H1 (cell line): ENCODE results near the gene SELPLG.

Experiments used
- CREB1 ChIP-seq: IDR thresholded peaks from 2 replicates; pipeline ENCODE4 v1.6.1; 2012; ENCODE audit warnings: inconsistent platforms
- CTCF ChIP-seq, 3 experiments: IDR thresholded peaks; 1 replicate in 2 of 3; 2 replicates in 1 of 3; pipeline versions ENCODE4 v1.5.1 to v1.6.1; 2011; ENCODE audit warnings: low read length in 3 of 3, mild to moderate bottlenecking in 3 of 3, inconsistent platforms in 2 of 3, low read depth in 1 of 3, moderate library complexity in 1 of 3; ENCODE audit not compliant: insufficient read depth in 1 of 3; ENCODE audit errors: control extremely low read depth in 1 of 3
- EP300 ChIP-seq, 2 experiments: IDR thresholded peaks; 1 replicate in 1 of 2; 2 replicates in 1 of 2; pipeline ENCODE4 v1.6.1; 2011 to 2012; ENCODE audit warnings: low read depth in 2 of 2, low read length in 2 of 2, mild to moderate bottlenecking in 2 of 2, borderline replicate concordance in 1 of 2, inconsistent platforms in 1 of 2, moderate library complexity in 1 of 2
- EZH2 ChIP-seq: fragments of 200-600 bp; sonication (generic); IDR thresholded peaks from 2 replicates; pipeline ENCODE4 v1.7.1; 2012; ENCODE audit warnings: low read depth, mild to moderate bottlenecking, moderate library complexity, low read length, inconsistent platforms; ENCODE audit not compliant: severe bottlenecking
- POLR2A ChIP-seq, 2 experiments: IDR thresholded peaks; 1 replicate in 1 of 2; 2 replicates in 1 of 2; pipeline ENCODE4 v1.6.1; 2011; ENCODE audit warnings: low read depth in 2 of 2, low read length in 2 of 2, mild to moderate bottlenecking in 2 of 2; ENCODE audit errors: control extremely low read depth in 1 of 2
- RAD21 ChIP-seq, 2 experiments: IDR thresholded peaks in 1 of 2; conservative IDR thresholded peaks in 1 of 2; 2 replicates each; pipeline ENCODE4 v1.6.1; 2011; ENCODE audit warnings: low read depth in 2 of 2, low read length in 2 of 2, improper control_type of control experiment in 1 of 2, inconsistent platforms in 1 of 2, mild to moderate bottlenecking in 1 of 2, moderate library complexity in 1 of 2
- RBBP5 ChIP-seq: IDR thresholded peaks from 2 replicates; pipeline ENCODE4 v1.7.1; 2012; ENCODE audit warnings: low read depth, mild to moderate bottlenecking, inconsistent platforms, low read length, moderate library complexity, borderline replicate concordance
- SP1 ChIP-seq: IDR thresholded peaks from 2 replicates; pipeline ENCODE4 v1.6.1; 2011; ENCODE audit warnings: low read depth, low read length
- TCF12 ChIP-seq: IDR thresholded peaks from 2 replicates; pipeline ENCODE4 v1.6.1; 2011; ENCODE audit warnings: low read depth, mild to moderate bottlenecking, low read length
- ZNF274 ChIP-seq: IDR thresholded peaks from 2 replicates; pipeline ENCODE4 v1.7.0; 2012; ENCODE audit warnings: low read length, borderline replicate concordance; ENCODE audit errors: extremely low read depth

DNA sequence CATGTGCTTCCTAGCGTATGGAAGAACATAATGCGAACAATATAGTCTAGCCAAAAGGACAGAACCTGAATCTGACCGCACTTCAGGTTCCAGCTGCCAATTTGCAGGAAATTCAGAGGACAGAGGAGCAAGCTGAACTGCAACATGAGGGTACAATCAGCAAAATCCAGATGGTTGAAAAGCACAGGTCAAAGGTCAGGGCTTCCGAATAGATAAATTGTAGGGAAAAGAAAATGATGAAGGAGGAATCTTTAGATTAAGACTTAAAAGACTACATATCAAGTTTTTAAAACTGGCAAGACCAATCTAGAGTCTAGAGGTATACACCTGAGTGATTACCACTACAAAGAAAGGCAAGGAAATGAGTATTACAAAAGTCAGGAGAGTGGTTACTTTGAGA, 42.1 kb upstream of the SELPLG start:
- no peak for TF ChIP-seq ZNF274
- TF ChIP-seq RAD21 (IDR thresholded peaks at IDR 0.05 in 1 of 2, conservative IDR thresholded peaks at IDR 0.05 in 1 of 2; ENCODE audit: low read depth in 2 of 2, low read length in 2 of 2) = no peak
- TF ChIP-seq CTCF (IDR thresholded peaks at IDR 0.05; ENCODE audit: control extremely low read depth in 1 of 3, insufficient read depth in 1 of 3, low read depth in 1 of 3, low read length in 3 of 3) = no peak
- no peak for TF ChIP-seq RBBP5
- TF ChIP-seq CREB1 = no peak
- TF ChIP-seq EZH2 = no peak
- TF ChIP-seq POLR2A (IDR thresholded peaks at IDR 0.05; ENCODE audit: control extremely low read depth in 1 of 2, low read depth in 2 of 2, low read length in 2 of 2) = no peak
- no peak for TF ChIP-seq TCF12
- TF ChIP-seq SP1 = no peak
- no peak for TF ChIP-seq EP300 (IDR thresholded peaks at IDR 0.05; ENCODE audit: borderline replicate concordance in 1 of 2, low read depth in 2 of 2, low read length in 2 of 2)
